CD4-positive, alpha-beta T cell treated with Interleukin-6 for 4 hours (primary cell): ENCODE data around the gene RBM48.

Experiments used
- DNase-seq: peaks from one replicate; pipeline ENCODE4 v3.0.0-alpha.2; 2020; ENCODE audit warnings: mixed read lengths

The RBM48 gene

DNA sequence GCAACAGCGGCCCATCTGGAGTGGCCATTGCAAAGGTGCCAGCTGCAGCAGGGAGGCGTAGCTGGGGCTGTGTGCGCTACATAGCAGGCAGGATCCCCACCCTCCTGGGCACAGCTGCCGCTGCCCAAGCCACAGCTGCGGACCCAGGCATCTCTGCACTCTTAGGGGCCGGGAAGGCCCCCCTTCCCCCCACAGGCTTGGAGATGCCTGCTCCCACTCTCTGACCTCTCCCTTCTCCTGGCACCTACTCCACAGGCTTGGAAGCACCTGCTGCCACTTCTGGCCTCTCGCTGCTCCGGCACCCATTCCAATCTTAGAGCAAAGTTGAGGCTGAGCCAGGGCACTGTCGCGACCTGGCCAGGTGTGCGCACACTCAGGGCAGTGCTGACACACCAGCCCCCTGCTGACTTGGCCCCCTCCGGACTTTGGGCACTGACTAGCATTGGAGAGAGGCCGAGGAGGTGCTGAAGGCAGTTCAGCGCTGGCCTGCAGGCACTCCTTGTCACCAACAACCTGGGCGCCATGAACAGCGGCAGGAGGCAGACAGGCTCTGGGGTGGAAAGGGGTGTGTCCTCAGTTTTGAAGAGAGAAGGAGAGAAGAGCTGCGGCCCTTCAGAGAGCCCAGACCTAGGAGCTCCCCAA, 18.4 kb downstream of the RBM48 start:
- no peak for DNase-seq

- no peak for DNase-seq
Observed at GRCh38 chr7:92547579-92547978, 19.0 kb downstream of the RBM48 start.

- DNase-seq: no peak
Observed at GRCh38 chr7:92550194-92550593, 21.6 kb downstream of the RBM48 start.

DNA sequence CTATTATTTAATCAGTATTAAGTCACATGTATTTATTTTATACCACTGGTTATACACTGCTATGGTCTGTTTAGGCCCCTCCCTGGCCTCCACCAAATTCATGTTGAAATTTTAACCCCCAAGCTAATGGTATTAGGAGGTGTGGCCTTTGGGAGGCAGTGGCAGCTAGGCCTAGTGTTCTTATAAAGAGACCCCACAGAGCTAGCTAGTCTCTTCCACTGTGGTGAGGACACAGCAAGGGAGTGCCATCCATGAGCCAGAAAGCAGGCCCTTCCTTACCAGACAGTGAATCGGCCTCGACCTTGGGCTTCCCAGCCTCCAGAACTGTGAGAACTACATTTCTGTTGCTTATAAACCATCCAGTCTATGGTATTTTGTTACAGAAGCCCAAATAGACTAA, 28.7 kb downstream of the RBM48 start:
- DNase-seq: no peak

DNA sequence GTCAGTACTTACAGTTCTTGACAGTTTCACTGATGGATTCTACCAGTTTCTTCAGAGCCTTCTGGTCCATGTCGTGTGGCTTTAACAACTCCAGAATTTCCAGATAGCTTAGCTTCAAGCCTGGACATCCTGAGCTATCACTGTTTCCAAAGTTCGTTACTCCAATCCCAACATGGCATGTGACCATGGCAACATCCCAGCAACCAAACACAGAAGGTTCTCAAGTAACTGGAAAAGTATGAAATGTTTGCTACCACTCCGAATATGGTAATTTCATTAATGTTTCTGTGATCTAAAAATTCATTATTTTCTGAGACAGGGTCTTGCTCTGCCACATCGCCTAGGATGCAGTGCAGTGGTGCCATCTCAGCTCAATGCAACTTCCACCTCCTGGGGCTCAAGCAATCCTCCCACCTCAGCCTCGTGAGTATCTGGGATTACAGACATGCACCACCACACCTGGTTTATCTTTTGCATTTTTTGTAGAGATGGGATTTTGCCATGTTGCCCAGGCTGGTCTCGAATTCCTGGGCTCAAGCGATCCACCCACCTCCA, 29.3 kb downstream of the RBM48 start:
- no peak for DNase-seq

DNA sequence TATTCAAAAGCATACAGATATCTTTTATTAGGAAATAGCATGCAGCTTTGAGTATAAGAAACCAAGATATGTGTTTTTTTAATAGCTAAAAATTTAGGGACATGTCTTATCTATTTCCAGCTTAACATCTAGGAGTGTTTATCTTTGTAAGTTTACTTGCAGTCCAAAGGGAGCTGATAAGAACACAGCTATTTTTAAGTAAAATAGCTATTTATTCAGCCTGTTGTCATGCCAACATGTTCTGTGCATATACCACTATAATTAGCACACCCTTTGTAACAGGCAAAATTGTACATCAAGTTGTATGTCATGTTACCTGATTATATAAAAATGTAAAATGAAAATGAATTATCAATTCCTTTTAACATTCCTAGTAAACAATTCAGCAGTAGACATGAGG, 32.0 kb downstream of the RBM48 start:
- no peak for DNase-seq

- DNase-seq: no peak
Observed at GRCh38 chr7:92563345-92563744, 34.8 kb downstream of the RBM48 start.

- no peak for DNase-seq
Observed at GRCh38 chr7:92567460-92567859, 38.9 kb downstream of the RBM48 start.

- no peak for DNase-seq
Observed at GRCh38 chr7:92569137-92569536, 40.5 kb downstream of the RBM48 start.

DNA sequence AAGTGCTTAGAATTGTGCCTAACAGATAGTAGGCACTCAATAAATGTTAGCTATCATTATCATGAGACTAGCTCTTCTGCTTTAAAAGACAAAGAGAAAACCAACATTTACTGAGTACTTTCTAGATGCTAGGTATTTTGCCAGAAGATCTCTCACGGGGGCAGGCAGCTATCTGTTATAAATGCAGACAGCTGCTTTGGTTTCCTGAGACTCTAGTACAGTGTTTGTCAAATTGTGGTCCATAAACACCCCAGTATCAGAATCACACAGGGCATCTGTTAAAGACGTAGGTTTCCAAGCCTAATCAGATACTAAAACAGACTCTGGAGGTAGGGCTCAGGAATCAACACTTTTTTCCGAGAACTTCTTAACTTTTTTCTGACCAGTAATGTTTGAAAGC, 47.7 kb downstream of the RBM48 start:
- DNase-seq: no peak

GRCh38 chr7:92582948-92583347, 54.4 kb downstream of the RBM48 start:
- DNase-seq: no peak

DNA sequence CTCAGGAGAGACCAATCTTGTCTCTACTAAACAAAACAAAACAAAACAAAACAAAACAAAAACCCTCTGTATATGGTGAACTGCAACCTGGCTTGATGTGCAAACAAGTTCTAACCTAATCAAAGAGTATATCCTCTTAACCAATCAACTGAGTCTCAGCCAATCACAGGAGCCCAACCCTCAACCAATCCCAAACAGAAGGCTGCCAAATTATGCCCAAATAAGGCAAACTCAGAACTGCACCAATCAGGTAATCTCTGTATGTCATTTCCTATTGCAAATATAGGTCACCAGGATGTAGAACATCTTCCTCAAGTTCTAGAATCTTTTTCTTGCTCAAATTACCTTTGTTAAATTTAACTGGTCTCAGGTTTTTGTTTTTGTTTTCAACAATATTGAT, 56.4 kb downstream of the RBM48 start:
- DNase-seq: no peak

DNA sequence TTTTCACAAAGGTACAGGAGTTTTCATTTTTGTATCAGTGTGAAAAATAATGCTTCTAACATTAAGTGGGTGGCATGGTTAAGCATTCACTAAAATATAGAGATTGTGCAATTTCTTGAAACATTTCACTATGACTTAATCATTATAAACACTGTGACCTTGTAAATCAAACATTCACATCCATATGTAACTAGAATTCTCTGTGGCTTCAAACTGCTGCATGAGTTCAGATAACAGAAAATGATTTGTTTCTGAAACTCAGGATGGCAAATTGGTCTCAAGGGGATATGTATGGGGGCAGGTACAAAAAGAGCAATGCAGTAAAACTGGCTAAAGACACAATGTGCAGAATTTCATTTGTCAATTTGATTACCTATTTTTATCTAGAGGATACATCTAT, 57.8 kb downstream of the RBM48 start:
- no peak for DNase-seq

- no peak for DNase-seq
Observed at GRCh38 chr7:92586841-92587240, 58.2 kb downstream of the RBM48 start.
